Vagina (tissue), 2 donors: Measurements from ENCODE around the gene TTC17. TPM values are rescaled to one million over a fixed set of nuclear protein-coding genes. Genes with fewer than 3 reads are reported as not detected.

Experiments
- DNase-seq, 2 donors: peaks; one replicate each; pipeline ENCODE4 v3.0.0-alpha.2; 2017; ENCODE audit errors: extremely low spot score in 2 of 2
- H3K27ac ChIP-seq: fragments of 200-600 bp; sonication (generic); one replicate; pipeline ENCODE4 v1.5.1; 2019
- H3K27me3 ChIP-seq: fragments of 200-600 bp; sonication (generic); one replicate; pipeline ENCODE4 v1.5.1; 2019
- H3K36me3 ChIP-seq, 2 donors: fragments of 200-600 bp; sonication (generic); one replicate each; pipeline ENCODE4 v1.5.1; 2017 to 2019
- H3K4me1 ChIP-seq: fragments of 200-600 bp; sonication (generic); one replicate; pipeline ENCODE4 v1.5.1; 2019
- H3K4me3 ChIP-seq, 2 donors: fragments of 200-600 bp; sonication (generic); 1 replicate in 1 of 2; 2 replicates in 1 of 2; pipeline ENCODE4 v1.5.1; 2016 to 2019
- H3K9me3 ChIP-seq: fragments of 200-600 bp; sonication (generic); one replicate; pipeline ENCODE4 v1.5.1; 2019
- POLR2A ChIP-seq, 2 donors: fragments of 450-650 bp; IDR thresholded peaks; one replicate each; pipeline ENCODE4 v1.6.1; 2017; ENCODE audit warnings: antibody characterized with exemption in 2 of 2, mild to moderate bottlenecking in 2 of 2, moderate library complexity in 2 of 2
- POLR2AphosphoS5 ChIP-seq, 2 donors: sonication (generic); formaldehyde crosslinking; IDR thresholded peaks; one replicate each; pipeline ENCODE4 v1.9.0; 2017; ENCODE audit warnings: antibody characterized with exemption in 2 of 2, mild to moderate bottlenecking in 2 of 2, low read depth in 1 of 2; ENCODE audit not compliant: insufficient read depth in 1 of 2
- intact Hi-C: fragments of 100-400 bp; cut with DNase I; formaldehyde crosslinking; loops from one replicate; pipeline ENCODE4 v1.15.1; 2023
- total RNA-seq: library from RNA; depleted of rRNA; stranded (reverse); fragments of >200 nt; gene quantifications from one replicate; pipeline ENCODE4 v1.2.3, GENCODE V29; 2016
- TF ChIP-seq, protein P1 (sequence below), 3 experiments: fragments of 450-650 bp in 2 of 3; fragments of 200-600 bp in 1 of 3; sonication (generic) in 1 of 3; IDR thresholded peaks; one replicate each; pipeline ENCODE4 v1.5.1; 2017 to 2019; ENCODE audit warnings: antibody characterized with exemption in 3 of 3, mild to moderate bottlenecking in 2 of 3, moderate library complexity in 2 of 3

Gene TTC17, protein sequence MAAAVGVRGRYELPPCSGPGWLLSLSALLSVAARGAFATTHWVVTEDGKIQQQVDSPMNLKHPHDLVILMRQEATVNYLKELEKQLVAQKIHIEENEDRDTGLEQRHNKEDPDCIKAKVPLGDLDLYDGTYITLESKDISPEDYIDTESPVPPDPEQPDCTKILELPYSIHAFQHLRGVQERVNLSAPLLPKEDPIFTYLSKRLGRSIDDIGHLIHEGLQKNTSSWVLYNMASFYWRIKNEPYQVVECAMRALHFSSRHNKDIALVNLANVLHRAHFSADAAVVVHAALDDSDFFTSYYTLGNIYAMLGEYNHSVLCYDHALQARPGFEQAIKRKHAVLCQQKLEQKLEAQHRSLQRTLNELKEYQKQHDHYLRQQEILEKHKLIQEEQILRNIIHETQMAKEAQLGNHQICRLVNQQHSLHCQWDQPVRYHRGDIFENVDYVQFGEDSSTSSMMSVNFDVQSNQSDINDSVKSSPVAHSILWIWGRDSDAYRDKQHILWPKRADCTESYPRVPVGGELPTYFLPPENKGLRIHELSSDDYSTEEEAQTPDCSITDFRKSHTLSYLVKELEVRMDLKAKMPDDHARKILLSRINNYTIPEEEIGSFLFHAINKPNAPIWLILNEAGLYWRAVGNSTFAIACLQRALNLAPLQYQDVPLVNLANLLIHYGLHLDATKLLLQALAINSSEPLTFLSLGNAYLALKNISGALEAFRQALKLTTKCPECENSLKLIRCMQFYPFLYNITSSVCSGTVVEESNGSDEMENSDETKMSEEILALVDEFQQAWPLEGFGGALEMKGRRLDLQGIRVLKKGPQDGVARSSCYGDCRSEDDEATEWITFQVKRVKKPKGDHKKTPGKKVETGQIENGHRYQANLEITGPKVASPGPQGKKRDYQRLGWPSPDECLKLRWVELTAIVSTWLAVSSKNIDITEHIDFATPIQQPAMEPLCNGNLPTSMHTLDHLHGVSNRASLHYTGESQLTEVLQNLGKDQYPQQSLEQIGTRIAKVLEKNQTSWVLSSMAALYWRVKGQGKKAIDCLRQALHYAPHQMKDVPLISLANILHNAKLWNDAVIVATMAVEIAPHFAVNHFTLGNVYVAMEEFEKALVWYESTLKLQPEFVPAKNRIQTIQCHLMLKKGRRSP
- 89.9 TPM for total RNA-seq

DNA sequence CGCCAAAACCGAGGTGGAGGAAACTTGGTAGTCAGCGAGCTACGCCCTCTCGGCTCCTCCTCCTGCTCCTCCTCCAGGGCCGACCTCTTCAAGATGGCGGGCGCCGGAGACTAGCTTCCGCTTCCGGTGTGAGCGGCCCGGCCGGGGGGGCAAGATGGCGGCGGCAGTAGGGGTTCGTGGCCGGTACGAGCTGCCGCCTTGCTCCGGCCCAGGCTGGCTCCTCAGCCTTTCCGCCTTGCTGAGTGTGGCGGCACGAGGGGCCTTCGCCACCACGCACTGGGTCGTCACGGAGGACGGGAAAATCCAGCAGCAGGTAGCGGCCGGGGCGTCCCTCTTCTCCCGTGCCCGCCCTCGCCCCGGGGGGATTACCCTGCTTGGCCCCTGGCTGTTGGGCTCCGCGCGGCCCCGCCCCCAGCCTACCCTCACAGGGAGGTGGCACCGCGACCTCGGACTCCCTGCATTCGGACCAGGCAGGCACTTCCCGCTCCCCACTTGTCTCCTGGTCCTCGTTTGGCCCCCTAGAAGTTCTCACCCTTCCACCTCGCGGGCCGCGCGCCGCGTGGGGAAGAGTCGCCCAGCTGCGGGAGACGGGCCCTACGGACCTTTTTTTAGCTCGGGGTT lies at the start of gene TTC17:
Gene TTC17 (plus strand): TSS at position 120 of the 621 bp plus-strand sequence. CDS start 35 bp downstream, at position 155.
- DNase-seq = peak in 1 of 2 donors; percentile 93
- Histone ChIP-seq H3K36me3 (no peaks in the 10 kb centered on the region), H3K9me3 (no peaks in the 10 kb centered on the region), H3K4me1 (peaks cover 31% of the 10 kb centered on the region), H3K4me3 (peak within 1 kb of the TSS; percentile 87), H3K27me3 (no peaks in the 10 kb centered on the region), H3K27ac (peak within 1 kb of the TSS; percentile 82)
- peak in 1 of 2 donors; percentile 59 for TF ChIP-seq POLR2A (IDR thresholded peaks at IDR 0.05)
- TF ChIP-seq, protein P1, sequence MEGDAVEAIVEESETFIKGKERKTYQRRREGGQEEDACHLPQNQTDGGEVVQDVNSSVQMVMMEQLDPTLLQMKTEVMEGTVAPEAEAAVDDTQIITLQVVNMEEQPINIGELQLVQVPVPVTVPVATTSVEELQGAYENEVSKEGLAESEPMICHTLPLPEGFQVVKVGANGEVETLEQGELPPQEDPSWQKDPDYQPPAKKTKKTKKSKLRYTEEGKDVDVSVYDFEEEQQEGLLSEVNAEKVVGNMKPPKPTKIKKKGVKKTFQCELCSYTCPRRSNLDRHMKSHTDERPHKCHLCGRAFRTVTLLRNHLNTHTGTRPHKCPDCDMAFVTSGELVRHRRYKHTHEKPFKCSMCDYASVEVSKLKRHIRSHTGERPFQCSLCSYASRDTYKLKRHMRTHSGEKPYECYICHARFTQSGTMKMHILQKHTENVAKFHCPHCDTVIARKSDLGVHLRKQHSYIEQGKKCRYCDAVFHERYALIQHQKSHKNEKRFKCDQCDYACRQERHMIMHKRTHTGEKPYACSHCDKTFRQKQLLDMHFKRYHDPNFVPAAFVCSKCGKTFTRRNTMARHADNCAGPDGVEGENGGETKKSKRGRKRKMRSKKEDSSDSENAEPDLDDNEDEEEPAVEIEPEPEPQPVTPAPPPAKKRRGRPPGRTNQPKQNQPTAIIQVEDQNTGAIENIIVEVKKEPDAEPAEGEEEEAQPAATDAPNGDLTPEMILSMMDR (IDR thresholded peaks at IDR 0.05) = no peak
- TF ChIP-seq POLR2AphosphoS5 (IDR thresholded peaks at IDR 0.05; ENCODE audit: insufficient read depth in 1 of 2, low read depth in 1 of 2) = peak; percentile 93 to 94
- intact Hi-C loops = loop anchor here (5.0 kb wide), 1 partner anchor 47 kb away; the partner anchor contains the start of gene API5

DNA sequence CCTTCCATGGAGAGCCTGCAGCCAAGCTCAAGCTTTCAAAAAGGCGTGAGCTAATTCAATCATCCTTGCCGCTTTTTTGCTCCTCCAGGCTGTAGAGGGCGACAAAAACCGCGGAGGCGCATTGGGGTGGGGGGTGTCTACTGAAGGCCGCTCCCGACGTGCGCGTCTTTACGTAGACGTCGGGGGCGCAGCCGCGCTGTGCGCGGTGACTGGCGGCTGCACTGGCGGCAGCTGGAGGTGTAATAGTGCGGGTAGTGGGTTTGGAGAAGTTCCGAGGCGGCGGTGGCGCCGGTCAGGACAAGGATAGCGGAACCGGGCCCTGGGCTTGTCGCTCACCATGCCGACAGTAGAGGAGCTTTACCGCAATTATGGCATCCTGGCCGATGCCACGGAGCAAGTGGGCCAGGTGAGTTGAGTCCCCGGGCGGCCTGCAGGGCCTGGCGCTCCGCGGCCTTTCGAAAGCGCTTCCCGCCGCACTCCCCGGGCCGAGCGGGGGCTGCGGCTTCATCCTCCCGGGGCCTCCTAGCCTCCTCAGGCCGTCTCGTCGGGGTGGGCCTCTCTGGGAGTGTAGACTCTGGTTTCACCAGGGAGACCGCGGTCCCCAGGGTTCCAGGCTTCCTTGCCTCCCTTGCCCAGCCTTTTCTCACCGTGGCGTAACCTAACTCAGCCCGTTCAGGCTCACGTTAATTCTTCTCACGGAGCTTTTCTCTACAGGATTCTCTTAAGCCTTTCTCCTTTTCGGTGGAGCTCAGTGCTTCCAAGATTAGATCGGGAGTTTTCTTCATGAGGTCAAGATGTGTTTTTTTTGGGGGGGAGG lies 46.7 kb upstream of the TTC17 start, which contains the start of gene API5:
Gene API5 (plus strand): TSS at position 206 of the 817 bp plus-strand sequence. CDS start 132 bp downstream, at position 338.
- Histone ChIP-seq H3K9me3 (no peaks in the 10 kb centered on the region), H3K4me3 (peak within 1 kb of the TSS; percentile 65 to 66)

DNA sequence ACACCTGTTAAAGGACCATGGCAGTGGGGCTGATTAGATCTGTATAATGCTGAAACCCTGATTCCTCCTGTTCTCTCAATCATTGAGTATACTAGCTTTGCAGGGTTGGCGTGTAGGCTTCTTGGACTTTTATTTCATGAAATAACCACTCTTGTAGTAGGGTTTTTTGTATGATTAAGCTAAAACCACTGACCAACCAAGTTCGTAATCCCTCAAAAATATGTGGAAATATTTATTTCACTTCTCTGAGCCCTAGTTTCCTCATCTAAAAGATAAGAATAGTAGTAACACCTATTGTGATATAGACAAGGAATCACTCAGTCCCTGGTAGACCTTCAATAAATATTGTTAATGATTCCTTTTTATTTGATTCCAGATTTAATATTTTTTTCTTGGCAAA lies 42.8 kb upstream of the TTC17 start:
- Histone ChIP-seq H3K36me3 (peaks cover 0 to 28% of the 10 kb centered on the region in 2 donors), H3K27me3 (no peaks in the 10 kb centered on the region), H3K4me1 (peaks cover 41% of the 10 kb centered on the region), H3K4me3 (no peak overlapping the region), H3K9me3 (no peaks in the 10 kb centered on the region), H3K27ac (no peak overlapping the region)
- no peak for DNase-seq
- no peak for TF ChIP-seq POLR2AphosphoS5 (IDR thresholded peaks at IDR 0.05; ENCODE audit: insufficient read depth in 1 of 2, low read depth in 1 of 2)
- TF ChIP-seq, protein P1 (IDR thresholded peaks at IDR 0.05) = no peak
- TF ChIP-seq POLR2A (IDR thresholded peaks at IDR 0.05) = no peak
- intact Hi-C loops = no loop called here

More for the DNA sequence above, 46.7 kb upstream of the TTC17 start, which contains the start of gene API5:
- intact Hi-C loops = loop anchor here (5.0 kb wide), 1 partner anchor 45 kb away; the partner anchor contains the start of gene TTC17
- Histone ChIP-seq H3K4me1 (peaks cover 41% of the 10 kb centered on the region), H3K27me3 (no peaks in the 10 kb centered on the region), H3K27ac (peak within 1 kb of the TSS; percentile 76), H3K36me3 (no peaks in the 10 kb centered on the region)
- TF ChIP-seq, protein P1 (IDR thresholded peaks at IDR 0.05) = peak; percentile 35 to 89 (median 63)
- TF ChIP-seq POLR2A (IDR thresholded peaks at IDR 0.05) (no peak), POLR2AphosphoS5 (IDR thresholded peaks at IDR 0.05; ENCODE audit: insufficient read depth in 1 of 2, low read depth in 1 of 2) (peak; percentile 86)
- peak in 1 of 2 donors; percentile 92 for DNase-seq

DNA sequence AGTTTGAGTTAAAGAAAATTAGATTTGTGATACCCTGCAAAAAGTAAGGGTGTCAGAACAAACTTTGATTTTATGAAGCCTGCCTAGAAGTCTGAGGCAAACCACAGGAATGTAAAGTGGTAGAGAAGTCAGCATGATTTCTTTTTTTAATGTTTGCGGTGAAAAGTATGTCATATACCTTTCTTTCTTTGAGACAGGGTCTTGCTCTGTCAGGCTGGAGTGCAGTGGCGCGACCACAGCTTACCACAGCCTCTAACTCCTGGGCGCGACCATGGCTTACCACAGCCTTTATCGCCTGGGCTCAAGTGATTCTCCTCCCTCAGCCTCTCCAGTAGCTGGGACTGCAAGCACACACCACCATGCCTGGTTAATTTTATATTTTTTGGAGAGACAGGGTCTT lies 42.3 kb upstream of the TTC17 start:
- intact Hi-C loops = no loop called here
- peaks cover 0 to 32% of the 10 kb centered on the region in 2 donors for H3K36me3 ChIP-seq
- TF ChIP-seq POLR2A (IDR thresholded peaks at IDR 0.05) (no peak), POLR2AphosphoS5 (IDR thresholded peaks at IDR 0.05; ENCODE audit: insufficient read depth in 1 of 2, low read depth in 1 of 2) (no peak)
- TF ChIP-seq, protein P1 (IDR thresholded peaks at IDR 0.05) = no peak
- H3K4me3 ChIP-seq = no peak overlapping the region
- no peak for DNase-seq
- peaks cover 41% of the 10 kb centered on the region for H3K4me1 ChIP-seq
- H3K27me3 ChIP-seq = no peaks in the 10 kb centered on the region
- H3K27ac ChIP-seq = no peak overlapping the region
- H3K9me3 ChIP-seq = no peaks in the 10 kb centered on the region
